Endodermal cell (in vitro differentiated cells): ENCODE data around the gene ZNF548. TPM values are rescaled to one million over a fixed set of nuclear protein-coding genes. Genes with fewer than 3 reads are reported as not detected.

ENCODE experiments used
- DNase-seq: peaks from one replicate; pipeline ENCODE4 v3.0.0-alpha.2; 2017
- H3K27ac ChIP-seq: 2 replicates; pipeline ENCODE4 v1.5.1; 2013; ENCODE audit warnings: mild to moderate bottlenecking, low read depth, low read length, moderate library complexity
- H3K27me3 ChIP-seq: 2 replicates; pipeline ENCODE4 v1.6.1; 2013; ENCODE audit warnings: mild to moderate bottlenecking, low read length, moderate library complexity; ENCODE audit not compliant: insufficient read depth, control insufficient read depth, poor library complexity, severe bottlenecking
- H3K36me3 ChIP-seq: 2 replicates; pipeline ENCODE4 v1.7.0; 2013; ENCODE audit warnings: mild to moderate bottlenecking, low read length, moderate library complexity; ENCODE audit not compliant: control insufficient read depth, insufficient read depth
- H3K4me1 ChIP-seq: one replicate; pipeline ENCODE4 v1.7.0; 2013; ENCODE audit warnings: low read length; ENCODE audit not compliant: control insufficient read depth, insufficient read depth
- H3K4me3 ChIP-seq: 2 replicates; pipeline ENCODE4 v1.5.1; 2013; ENCODE audit warnings: mild to moderate bottlenecking, low read length, moderate library complexity
- H3K9ac ChIP-seq: 2 replicates; pipeline ENCODE4 v1.6.1; 2013; ENCODE audit warnings: mild to moderate bottlenecking, low read length, moderate library complexity; ENCODE audit not compliant: poor library complexity, severe bottlenecking; ENCODE audit errors: extremely low read depth
- H3K9me3 ChIP-seq: 2 replicates; pipeline ENCODE4 v1.6.1; 2013; ENCODE audit warnings: mild to moderate bottlenecking, low read length, moderate library complexity; ENCODE audit not compliant: control insufficient read depth
- H3K27ac Mint-ChIP-seq: 2 replicates; pipeline ENCODE4 v1.8.0; 2020; ENCODE audit warnings: mixed read lengths
- H3K27me3 Mint-ChIP-seq: 2 replicates; pipeline ENCODE4 v1.8.0; 2021; ENCODE audit warnings: mild to moderate bottlenecking, mixed read lengths; ENCODE audit not compliant: insufficient read depth
- H3K36me3 Mint-ChIP-seq: 2 replicates; pipeline ENCODE4 v1.8.0; 2020; ENCODE audit warnings: low read depth, mixed read lengths
- H3K4me1 Mint-ChIP-seq: 2 replicates; pipeline ENCODE4 v1.8.0; 2020; ENCODE audit warnings: mixed read lengths
- H3K4me3 Mint-ChIP-seq: 2 replicates; pipeline ENCODE4 v1.8.0; 2020; ENCODE audit warnings: mild to moderate bottlenecking, moderate library complexity, mixed read lengths
- H3K9me3 Mint-ChIP-seq: 2 replicates; pipeline ENCODE4 v1.8.0; 2020; ENCODE audit warnings: mild to moderate bottlenecking, mixed read lengths
- WGBS, 2 experiments: methylation state at CpG; one replicate each; pipeline versions ENCODE4 v1.1.5 to v1.1.7; 2013; ENCODE audit warnings: missing lambda C conversion rate in 2 of 2, mixed read lengths in 1 of 2; ENCODE audit not compliant: insufficient coverage in 1 of 2, insufficient read length in 1 of 2; 5-methylcytosine and 5-hydroxymethylcytosine counted together
- total RNA-seq, 2 donors: library from RNA; stranded (reverse); fragmentation: NEBNext Ultra II Directional in 1 of 2; extraction: Animal tissue kit (Norgen Biotek cat#: 25700) in 1 of 2; gene quantifications; 2 replicates in 1 of 2; 3 replicates in 1 of 2; pipeline ENCODE4 v1.2.1, GENCODE V29; 2021
- TF ChIP-seq, protein P1 (sequence below): fragments of 200-600 bp; sonication (generic); conservative IDR thresholded peaks from 2 replicates; pipeline ENCODE4 v1.5.0; 2021; ENCODE audit warnings: antibody characterized with exemption, mild to moderate bottlenecking

The ZNF548 gene
- total RNA-seq, 2 donors from 2014 or later: 15.2 to 15.5 TPM

DNA sequence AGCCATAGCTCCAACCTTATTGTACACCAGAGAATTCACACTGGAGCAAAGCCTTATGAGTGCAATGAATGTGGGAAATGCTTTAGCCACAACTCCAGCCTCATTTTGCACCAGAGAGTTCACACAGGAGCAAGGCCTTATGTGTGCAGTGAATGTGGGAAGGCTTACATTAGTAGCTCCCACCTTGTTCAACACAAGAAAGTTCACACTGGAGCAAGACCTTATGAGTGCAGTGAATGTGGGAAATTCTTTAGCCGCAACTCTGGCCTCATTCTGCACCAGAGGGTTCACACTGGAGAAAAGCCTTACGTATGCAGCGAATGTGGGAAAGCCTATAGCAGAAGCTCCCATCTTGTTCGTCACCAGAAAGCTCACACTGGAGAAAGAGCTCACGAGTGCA lies 32.2 kb upstream of the ZNF548 start:
- Histone ChIP-seq H3K27ac (no peak overlapping the region), H3K9ac (no peak overlapping the region), H3K4me1 (no peaks in the 10 kb centered on the region), H3K4me3 (no peak overlapping the region), H3K36me3 (peaks cover 61% of the 10 kb centered on the region), H3K27me3 (no peaks in the 10 kb centered on the region), H3K9me3 (no peaks in the 10 kb centered on the region)
- Mint-ChIP-seq H3K27me3 (no peaks in the 10 kb centered on the region), H3K27ac (no peak overlapping the region), H3K4me1 (peaks cover 2% of the 10 kb centered on the region), H3K4me3 (no peak overlapping the region), H3K9me3 (peaks cover 16% of the 10 kb centered on the region), H3K36me3 (peaks cover 69% of the 10 kb centered on the region)
- TF ChIP-seq, protein P1, sequence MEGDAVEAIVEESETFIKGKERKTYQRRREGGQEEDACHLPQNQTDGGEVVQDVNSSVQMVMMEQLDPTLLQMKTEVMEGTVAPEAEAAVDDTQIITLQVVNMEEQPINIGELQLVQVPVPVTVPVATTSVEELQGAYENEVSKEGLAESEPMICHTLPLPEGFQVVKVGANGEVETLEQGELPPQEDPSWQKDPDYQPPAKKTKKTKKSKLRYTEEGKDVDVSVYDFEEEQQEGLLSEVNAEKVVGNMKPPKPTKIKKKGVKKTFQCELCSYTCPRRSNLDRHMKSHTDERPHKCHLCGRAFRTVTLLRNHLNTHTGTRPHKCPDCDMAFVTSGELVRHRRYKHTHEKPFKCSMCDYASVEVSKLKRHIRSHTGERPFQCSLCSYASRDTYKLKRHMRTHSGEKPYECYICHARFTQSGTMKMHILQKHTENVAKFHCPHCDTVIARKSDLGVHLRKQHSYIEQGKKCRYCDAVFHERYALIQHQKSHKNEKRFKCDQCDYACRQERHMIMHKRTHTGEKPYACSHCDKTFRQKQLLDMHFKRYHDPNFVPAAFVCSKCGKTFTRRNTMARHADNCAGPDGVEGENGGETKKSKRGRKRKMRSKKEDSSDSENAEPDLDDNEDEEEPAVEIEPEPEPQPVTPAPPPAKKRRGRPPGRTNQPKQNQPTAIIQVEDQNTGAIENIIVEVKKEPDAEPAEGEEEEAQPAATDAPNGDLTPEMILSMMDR: no peak
- no peak for DNase-seq
- 94 to 98% methylated on average over 5 of the region's 5 CpGs for WGBS, 2 experiments

DNA sequence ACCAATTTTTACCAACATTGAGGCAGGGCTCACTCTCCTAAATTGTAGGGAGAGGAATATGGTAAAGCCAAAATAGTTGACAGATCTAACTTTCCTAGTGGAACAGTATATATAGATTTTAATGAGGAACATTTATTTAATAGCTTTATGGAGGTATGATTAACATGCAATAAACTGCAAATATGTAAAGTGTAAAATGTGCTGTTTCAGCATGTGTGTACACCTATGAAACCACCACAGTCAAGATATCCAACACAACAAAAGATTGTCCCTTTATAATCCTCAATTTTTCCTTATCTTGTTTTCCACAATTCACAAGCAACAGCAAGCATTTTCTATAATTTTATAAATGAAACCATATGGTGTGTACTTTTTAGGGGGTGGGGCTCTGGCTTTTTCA lies 30.4 kb upstream of the ZNF548 start:
- peaks cover 58% of the 10 kb centered on the region for H3K36me3 Mint-ChIP-seq
- no peaks in the 10 kb centered on the region for H3K27me3 ChIP-seq
- H3K4me1 ChIP-seq: no peaks in the 10 kb centered on the region
- H3K9me3 Mint-ChIP-seq: peaks cover 16% of the 10 kb centered on the region
- no peak overlapping the region for H3K4me3 ChIP-seq
- TF ChIP-seq, protein P1: no peak
- no peaks in the 10 kb centered on the region for H3K27me3 Mint-ChIP-seq
- no peak overlapping the region for H3K27ac Mint-ChIP-seq
- H3K4me3 Mint-ChIP-seq: no peak overlapping the region
- no peak for DNase-seq
- peaks cover 8% of the 10 kb centered on the region for H3K4me1 Mint-ChIP-seq
- H3K9me3 ChIP-seq: no peaks in the 10 kb centered on the region
- no peak overlapping the region for H3K9ac ChIP-seq
- peaks cover 53% of the 10 kb centered on the region for H3K36me3 ChIP-seq
- H3K27ac ChIP-seq: no peak overlapping the region

- Histone ChIP-seq H3K36me3 (peaks cover 22% of the 10 kb centered on the region), H3K4me1 (no peaks in the 10 kb centered on the region), H3K9ac (peak overlapping the region; percentile 70), H3K27ac (no peak overlapping the region), H3K27me3 (no peaks in the 10 kb centered on the region), H3K9me3 (no peaks in the 10 kb centered on the region), H3K4me3 (peak overlapping the region; percentile 89)
- Mint-ChIP-seq H3K4me3 (peak overlapping the region; percentile 81), H3K9me3 (peaks cover 2% of the 10 kb centered on the region), H3K27ac (peak overlapping the region; percentile 96), H3K36me3 (peaks cover 30% of the 10 kb centered on the region), H3K4me1 (peaks cover 8% of the 10 kb centered on the region), H3K27me3 (no peaks in the 10 kb centered on the region)
- TF ChIP-seq, protein P1: no peak
- DNase-seq: no peak
- 90 to 100% methylated on average over 1 of the region's 2 CpGs for WGBS, 2 experiments
Observed at GRCh38 chr19:57362419-57362818, 27.2 kb upstream of the ZNF548 start.
